Inflammatory macrophage treated with lipopolysaccharide for 4 hours (primary cell): ENCODE data around the gene DUSP15.

Experiments used
- DNase-seq: peaks from one replicate; pipeline ENCODE4 v3.0.0-alpha.2; 2020

DUSP15 gene

DNA sequence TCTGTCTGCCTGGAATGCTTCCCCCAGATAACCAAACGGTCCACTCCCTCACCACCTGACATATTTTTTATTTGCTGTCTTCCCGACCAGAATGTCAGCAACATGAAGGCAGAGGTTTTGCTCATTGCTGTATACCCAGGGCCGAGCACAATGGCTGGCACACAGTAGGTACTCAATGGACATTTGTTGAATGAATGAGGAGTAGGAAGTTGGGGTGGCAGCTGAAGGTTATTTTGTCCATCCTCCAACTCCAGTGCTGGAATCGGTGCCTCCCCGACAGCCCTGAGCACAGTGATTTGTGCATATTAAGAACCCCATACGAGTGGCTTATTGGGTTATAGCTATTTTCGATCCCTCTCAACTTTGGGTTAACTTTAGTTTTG, 10.3 kb downstream of the DUSP15 start:
- DNase-seq, result no peak

DNA sequence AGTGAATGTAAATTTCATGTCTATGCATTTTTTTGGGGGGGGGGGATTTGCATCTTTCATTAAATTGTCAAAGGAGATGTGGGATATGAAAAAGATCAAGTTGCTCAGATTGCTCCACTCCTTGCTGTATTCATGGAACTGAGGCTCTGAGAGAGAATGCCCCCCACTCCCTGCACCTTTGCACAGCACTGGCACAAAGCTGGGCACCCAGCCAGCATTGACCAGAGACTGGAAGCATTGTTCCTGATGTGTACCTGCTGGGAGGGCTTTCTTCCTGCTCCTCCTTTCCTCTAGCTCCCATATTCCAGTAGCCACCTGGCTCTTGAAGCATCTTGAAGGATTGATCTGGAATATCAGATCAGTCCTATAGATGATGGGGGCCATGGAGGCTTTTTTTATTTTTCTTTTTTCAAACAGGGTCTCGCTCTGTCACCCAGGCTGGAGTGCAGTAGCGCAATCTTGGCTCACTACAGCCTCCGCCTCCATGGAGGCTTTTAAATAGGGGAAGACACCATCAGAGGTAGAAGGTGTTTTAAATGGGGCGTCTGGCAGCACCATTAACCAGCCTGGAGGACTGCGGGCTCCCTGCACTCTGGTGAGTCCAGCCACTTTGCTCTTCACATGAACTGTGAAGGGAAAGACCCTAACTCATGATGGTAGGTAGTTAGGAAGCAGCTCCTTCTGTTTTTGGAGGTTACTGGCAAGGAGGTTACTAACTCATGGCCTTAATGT, 10.9 kb downstream of the DUSP15 start:
- no peak for DNase-seq

DNA sequence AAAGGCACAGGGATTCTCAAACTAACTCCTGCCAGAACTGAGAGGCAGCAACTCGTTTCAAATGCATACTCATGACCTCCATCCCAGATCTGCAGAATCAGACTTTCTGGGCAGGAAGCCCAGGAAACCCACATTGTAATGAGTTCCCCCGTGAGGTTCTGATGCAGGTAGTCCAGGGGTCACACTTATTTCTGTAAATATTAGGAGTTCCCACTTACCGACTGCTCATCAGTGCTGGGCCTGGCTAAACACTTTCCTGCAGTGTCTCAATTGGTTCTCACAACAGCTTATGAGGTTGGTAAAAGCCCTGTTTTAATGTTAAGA, 11.6 kb downstream of the DUSP15 start:
- no peak for DNase-seq

DNA sequence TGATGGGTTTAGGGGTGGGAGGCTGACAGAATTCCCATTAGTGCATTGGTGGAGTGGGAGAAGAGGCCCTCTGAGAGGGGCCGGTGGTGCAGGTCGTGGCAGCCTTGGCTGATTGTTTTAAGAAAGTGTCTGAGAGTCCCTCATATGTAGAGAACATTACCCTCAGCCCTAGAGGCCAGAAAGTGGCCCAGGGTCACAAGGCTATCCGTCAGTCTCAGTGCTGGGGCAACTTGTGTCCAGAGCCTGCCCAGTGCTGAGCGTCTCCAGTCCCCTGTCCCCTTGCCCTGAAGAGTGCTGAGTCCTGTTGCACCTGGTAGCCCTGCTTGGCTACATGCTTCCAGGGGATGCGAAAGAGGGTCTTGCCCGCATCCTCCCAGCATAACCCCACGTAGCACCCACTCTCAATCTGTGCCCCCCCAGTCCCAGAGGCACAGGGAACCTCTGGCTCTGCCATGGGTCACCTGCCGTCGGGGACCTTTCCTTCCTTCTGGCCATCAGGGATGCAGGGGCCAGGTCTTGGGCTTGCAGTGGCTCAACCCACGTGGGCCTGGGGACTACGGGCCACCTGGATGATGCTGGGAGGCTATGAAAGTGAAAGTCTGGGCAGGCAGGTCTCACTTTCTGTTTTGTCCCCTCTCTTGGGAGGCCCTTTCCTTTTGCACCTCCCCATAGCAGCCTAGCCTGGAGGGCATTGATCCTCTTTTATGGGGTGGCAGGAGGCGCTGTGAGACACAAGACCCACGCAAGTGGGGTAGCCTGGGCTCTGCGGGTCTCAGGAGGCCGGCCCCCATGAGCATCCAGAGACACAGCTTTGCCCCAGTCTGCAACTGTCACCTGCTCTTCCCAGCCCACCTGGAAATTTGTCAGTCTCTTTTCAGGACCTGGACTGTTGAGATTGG, 12.2 kb downstream of the DUSP15 start:
- no peak for DNase-seq

DNA sequence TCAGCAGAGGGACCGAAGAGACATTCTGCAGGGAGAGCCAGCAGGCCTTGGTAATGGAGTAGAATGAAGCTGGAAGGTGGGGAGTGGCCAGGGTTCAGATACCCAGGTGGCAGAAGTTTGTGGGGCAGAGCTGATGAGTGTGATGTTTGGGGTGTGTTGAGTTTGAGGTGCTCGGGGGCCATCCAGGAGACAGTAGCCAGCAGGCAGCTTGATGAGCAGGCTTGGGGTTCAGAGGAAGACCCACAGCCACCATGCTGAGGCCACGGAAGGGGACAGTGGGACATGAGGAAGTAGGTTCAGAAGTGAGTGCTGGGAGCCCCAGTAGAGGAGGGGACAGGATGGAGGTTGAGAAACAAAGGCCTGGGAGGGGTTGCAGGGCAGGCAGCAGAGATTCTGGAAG, 13.8 kb downstream of the DUSP15 start:
- no peak for DNase-seq

DNA sequence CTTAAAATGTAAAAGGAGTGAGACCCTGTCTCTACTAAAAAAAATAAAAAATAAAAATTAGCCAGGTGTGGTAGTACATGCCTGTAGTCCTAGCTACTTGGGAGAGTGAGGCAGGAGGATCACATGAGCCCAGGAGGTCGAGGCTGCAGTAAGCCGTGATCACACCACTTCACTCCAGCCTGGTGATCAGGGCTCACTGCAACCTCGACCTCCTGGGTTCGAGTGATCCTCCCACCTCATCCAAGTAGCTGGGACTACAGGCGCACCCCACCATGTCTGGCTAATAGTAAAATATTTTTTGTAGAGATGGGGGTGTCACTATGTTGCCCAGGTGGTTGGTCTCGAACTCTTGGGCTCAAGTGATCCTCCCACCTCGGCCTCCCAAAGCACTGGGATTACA, 16.8 kb downstream of the DUSP15 start:
- no peak for DNase-seq

DNA sequence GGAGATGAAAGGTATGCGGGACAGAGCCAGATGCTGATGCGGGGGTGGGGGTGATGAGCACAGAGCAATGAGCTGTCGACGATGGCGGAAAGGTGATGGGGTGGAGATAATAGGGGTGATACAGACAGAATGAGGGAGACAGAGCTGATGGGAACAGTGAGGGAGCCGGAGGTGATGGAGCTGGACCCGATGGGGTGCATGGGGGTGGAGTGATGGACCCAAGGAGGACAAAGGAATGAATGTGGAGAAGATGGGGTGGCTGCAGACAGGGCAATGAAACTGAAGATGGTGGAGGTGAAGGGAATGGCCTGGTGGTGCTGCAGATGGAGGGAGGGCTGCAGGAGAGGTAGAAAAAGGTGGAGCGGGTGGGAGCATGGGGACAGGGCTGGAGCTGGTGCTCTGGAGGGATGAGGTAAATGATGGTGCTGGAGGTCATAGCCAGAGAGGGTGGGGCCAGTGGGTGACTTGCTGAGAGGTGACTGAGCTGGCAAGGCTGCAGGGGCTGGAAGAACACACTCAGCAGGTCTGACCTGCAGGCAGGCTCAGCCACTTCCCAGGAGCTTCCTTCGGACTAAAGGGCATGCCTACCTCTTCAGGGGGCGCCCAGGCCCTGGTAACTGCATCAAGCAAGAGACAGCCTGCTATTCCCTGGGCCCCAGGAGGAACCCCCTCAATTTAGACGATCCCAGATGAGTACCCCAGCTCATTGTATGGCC, 18.9 kb downstream of the DUSP15 start:
- no peak for DNase-seq

DNA sequence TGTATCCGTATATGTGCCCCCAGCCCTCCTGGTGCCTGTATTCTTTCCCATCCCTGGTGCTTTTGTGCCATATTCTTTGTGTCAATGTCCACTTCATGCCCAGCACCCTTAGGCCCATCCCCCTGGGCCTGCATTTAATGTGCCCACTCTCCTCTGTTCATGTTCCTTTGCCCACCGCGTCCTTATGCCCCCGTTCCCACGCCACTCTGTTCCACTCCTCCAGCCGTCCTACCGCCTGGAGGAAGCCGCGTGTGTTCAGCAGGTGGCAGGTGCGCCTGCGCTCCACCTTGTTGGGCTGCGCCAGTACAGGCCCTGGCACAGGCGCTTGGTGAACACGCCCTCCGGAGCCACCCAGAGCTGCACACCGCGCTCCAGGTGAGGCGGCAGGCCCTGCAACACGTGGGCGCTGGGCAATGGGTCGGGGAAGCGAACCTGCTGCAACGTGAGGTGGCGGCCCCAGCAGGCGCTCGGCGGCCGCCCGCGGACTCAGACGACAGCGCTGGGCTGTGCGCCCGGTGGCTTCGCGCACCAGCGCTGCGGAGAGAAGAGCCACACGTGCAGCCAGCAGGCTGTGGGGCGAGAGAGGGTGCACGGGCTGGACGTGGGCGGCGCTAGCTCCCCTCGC, 20.9 kb downstream of the DUSP15 start:
- DNase-seq, result no peak

DNA sequence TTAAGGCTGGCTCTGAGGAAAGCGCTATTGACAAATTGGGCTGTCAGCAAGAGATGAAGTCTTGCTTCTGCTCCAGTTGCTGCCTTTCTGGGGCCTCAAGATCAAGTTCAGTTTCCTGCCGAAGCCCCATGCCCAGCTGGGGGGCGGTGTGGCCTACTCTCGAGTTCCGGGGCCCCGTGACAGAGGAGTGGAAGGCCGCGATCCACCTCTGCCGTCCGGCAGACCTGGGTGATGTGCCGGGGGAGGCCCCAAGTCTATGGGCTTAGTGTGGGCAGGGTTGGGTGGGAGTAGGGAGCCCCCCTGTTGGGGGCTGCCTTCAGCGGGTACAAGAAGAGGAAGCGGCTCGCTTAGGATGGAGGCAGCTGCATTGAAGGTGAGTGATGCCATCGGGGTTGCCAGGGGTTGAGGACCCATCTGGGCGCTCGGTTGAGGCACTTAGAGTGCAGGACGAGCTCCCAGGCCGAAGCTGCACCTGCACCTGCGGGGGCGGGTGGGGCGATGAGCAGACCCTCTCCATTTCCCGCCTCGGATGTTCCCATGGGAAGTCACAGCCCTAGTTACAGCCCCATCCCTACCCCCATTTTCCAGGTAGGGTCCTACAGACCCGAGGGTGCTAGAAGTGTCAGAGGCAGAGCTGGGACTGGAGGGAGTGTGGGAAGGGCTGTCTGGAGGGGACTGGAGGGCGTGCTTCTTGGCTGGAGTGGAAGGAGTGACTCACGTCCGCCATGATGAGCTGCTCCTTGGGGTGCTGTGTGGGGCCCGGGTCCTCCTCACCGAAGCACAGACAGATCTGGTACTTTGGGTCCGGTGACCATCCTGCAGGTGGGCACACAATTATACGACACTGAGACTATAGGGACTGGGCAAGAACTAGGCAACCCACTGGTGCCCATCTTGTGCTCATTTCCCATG, 22.0 kb downstream of the DUSP15 start:
- DNase-seq, result no peak

DNA sequence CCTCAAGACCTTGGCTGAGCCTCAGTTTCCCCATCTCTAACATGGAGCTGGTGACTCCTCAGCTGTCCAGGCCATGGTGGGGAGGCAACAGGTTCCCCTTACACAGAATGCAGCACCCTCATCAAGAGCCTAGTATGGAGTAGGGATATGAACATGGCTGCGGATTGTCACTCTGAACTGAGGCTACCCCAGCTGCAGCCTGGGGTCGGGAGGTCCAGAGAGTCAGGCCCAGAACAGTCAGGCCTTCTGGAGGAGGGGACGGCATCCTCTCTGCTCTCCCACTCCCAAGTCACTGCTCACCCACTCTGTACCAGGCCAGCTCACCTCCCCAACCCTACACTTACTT, 23.6 kb downstream of the DUSP15 start:
- DNase-seq, result no peak

DNA sequence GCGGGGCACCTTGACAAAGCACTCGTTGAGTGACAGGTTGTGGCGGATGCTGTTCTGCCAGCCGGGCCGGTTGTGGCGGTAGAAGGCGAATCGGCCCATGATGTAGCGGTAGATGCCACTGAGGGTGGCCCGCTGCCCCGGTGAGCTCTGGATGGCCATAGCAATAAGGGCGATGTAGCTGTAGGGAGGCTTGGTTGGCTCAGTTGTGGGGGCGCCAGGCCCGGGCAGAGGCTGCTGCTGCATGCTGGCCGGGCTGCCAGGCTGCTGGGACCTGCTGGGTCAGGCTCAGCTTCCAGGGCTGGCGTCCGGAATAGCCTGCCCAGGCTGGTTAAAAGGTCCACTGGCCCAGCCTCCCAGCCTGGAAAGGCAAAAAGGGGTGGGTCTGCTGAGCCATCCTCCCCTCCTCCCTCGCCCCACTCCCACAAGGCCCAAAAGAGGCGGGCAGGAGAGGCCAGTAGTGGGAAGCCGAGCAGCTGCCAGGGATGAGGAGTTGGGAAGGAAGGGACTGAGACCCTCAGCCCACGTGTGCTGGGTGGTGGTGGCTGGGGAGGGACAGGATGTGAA, 24.9 kb downstream of the DUSP15 start, which contains the start of gene FOXS1:
TSS of gene FOXS1 (minus strand) at position 305 of the 564 bp plus-strand sequence. CDS start at position 243, 62 bp downstream.
- no peak for DNase-seq

DNA sequence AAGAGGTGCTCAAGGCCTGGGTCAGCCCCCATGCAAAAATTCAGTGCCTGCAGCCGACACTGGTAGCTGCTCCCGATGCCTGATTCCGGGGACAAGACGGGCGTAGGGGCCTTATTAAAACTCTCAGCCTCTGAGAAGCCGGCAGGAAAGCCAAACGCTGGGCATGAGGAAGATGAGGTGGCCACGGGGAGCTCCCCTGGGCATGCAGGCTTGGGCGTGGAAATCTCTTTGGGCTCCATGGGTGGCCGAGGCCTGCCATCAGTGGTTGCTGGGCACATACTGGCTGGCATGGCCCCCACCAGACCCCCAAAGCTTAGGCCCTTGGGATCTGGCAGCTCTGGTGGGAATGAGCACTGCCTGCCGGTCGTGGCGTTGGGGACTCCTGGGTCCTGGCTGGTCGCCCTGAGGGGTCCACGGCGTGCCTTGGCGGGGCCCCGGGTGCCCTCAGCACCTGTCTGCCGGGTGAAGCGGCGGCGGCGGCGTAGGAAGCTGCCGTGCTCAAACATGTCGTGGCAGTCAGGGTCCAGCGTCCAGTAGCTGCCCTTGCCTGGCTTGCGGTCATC, 25.5 kb downstream of the DUSP15 start:
- no peak for DNase-seq

DNA sequence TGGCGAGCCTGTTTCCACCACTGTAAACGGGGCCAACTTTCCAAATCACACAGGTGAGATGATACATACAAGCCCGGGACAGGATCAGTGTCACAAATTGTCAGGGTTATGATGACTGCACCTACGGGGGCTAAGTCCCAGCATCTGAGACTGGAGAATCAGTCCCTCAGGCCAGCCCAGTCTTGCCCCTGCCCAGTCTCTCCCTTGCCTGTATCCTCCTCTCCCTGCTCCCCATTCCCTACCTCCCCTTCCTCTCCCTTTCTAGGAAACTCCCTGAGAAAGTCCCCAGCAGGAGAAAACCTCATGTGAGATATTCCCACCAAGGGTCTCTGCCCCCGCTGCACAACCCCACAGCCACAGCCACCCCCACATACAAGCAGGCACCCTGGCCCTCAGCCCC, 26.4 kb downstream of the DUSP15 start:
- no peak for DNase-seq

DNA sequence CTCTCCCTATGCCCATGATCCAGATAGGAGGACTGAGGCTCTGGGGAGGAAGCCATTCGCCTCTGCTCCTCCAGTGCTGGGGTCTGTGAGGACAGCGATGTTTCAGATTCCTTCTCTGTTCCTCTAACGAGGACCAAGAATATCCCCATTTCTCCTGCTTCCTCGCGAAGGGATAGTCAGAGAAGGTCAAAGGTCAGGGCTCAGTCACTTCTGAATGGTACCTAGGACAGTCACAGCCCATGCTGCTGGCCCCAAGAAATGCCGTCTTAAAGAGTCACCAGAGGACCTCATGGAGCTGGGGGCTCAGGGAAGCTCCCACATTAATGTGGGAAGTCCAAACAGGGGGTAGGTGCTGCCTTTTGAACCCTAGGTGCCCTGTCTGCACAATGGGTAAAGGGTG, 27.0 kb downstream of the DUSP15 start:
- DNase-seq, result no peak

DNA sequence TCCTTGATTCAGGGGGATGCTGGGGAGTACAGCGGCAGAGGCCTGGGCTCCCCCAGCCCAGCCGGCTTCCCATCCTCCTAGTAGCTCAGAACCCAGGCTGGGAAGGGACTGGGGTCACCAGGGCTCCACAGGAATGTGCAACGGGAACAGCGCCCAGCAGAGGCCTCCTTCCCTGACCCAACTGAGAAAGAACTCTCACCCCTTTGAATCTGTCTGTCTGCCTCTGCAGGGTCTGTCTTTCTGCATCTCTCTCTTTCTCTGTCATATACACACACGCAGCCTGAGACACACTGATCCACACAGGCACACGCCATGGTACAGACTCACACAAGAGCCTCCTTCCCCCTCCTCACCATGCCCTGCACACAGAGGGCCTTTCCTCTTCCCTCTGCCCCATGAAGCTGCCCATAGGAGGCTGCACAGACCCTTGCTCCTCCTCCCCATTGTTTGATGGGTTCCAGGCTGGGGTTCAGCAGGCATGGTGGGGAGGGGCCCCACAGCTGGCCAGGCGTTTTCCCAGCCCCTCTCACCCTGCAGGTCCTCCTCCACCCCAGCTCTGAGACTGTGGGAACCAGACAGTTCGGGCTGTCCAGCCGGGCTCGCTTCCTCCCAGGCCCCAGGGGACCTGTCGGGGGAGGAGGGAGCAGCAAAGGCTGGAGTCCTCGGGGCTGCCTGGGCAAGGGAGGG, 27.7 kb downstream of the DUSP15 start:
- DNase-seq, result no peak

DNA sequence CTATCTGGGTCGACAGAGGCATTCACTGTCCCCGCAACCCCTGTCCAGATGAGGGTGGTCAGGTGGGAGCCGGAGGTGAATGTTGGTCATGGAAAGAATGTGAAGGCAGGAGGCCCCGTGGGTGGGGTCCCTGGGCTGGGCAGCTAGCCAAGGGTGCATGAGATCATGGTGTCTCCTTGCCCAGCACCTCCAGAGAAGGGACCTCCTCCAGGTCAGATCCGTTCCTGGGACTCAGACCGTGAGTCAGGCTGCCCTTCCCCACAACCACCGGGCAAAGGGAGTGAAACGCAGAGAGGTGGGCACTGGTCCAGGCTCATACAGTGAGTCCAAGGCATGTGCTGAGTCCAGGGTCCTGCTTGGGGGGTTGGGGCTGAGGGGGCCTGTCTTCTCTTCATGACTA, 28.4 kb downstream of the DUSP15 start:
- DNase-seq, result no peak

DNA sequence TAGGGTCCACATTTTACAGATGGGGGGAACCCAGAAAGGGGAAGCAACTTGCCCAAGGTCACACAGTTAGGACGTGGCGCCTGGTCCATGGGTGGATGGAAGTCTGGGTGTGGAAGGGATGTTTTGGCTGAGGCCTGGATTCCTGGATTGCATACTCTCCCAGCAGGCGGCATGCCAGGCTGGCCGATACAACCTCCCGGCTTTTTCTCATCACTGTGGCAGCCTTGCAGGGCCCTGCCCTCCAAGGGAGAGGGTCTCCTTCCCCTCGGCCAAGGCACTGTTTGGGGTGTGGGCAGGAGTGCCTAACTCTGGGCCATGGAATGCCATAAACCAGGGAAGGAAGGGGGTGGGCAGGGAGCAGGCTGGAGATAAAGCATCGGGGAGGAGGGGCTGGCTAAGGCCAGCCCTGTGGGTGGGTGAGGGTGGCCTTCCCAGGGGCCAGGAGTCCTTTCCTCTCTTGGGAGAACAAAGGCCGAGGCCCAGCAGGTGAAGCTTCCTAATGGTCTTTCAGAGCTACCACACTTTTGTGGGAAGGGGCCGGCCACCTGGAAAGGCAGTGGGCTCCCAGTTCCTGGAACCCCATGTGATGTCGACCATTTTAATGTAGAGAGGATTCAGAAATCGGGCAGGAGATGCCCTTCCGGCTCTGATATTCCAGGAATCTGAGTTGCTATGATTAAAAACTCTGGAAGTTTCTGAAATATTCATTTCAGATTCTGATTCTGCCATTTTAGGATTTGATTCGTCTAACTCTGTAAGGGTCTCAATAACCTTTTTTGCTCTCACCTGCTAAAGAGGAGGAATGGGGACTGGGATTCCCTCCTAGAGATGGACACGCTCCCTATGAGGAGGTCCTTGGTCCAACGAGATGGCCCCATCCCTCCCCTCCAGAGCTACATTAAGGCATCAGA, 29.2 kb downstream of the DUSP15 start:
- no peak for DNase-seq

DNA sequence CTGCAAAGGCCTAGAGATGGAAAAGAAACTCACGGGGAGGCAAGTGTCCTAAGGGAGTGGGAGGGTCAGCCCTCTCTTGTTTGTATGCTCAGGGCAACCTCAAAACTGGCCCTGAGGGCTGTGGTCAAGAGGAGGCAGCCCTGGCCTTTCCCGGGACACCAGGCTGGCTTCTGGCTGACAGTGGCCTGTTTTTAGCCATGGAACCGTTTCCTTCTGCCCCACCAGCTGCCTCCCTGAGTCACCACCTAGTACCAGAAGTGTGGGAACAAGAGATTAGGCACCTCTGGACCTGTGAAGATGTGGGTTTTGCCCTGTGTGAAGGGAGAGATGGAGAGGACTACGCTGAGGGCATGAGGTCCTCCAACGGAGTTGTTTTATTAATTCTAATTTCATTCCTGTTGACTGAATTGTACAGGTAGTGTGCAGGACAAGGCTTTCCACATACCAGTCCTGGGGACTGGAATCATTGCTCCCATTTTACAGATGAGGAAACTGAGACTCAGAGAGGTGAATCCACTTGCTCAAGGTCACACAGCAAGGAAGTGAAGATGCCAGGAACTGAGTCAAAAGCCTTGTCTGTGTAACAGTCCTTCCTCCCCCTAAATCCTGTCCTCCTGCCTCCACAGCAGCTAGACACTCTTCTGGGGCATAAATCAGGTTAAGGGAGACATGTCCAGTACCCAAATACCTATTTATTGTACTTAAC, 30.4 kb downstream of the DUSP15 start:
- DNase-seq, result no peak

DNA sequence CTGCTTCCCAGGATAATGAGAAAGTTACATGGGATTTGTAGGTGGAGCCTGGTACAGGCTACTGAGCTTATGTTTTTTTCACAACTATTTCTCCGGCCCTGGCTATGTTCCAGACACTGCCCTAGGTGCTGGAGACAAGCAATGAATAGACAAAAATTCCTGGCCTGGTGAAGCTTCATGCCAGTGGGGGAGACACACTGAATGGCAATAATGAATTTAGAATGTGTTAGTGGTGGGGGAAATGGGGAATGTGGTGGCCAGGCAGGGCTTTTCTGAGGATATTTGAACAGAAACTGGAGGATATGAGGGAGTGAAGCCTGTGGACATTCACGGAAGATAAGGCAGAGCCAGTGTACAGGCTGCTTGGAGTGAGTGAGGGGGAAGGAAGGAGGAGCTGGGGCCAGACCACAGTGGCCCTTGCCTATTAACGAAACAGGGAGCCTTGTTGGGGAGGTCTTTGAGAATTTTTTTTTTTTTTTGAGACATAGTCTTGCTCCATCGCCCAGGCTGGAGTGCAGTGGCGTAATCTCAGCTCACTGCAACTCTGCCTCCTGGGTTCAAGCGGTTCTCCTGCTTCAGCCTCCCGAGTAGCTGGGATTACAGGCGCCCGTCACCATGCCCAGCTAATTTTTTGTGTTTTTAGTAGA, 31.6 kb downstream of the DUSP15 start:
- DNase-seq, result no peak
